Neural crest cell (in vitro differentiated cells): ENCODE data around the gene PVALEF. TPM values are rescaled to one million over a fixed set of nuclear protein-coding genes. Genes with fewer than 3 reads are reported as not detected.

Source experiments
- DNase-seq: peaks from one replicate; pipeline ENCODE4 v3.0.0; 2021; ENCODE audit warnings: low read depth, mixed read lengths, low spot score
- H3K27ac Mint-ChIP-seq: one replicate; pipeline ENCODE4 v1.8.0; 2021; ENCODE audit warnings: mild to moderate bottlenecking, mixed read lengths; ENCODE audit not compliant: unreplicated experiment
- H3K27me3 Mint-ChIP-seq: 2 replicates; pipeline ENCODE4 v1.8.0; 2021; ENCODE audit warnings: low read depth, mild to moderate bottlenecking, mixed read lengths
- H3K36me3 Mint-ChIP-seq: 2 replicates; pipeline ENCODE4 v1.8.0; 2021; ENCODE audit warnings: low read depth, mild to moderate bottlenecking, mixed read lengths
- H3K4me1 Mint-ChIP-seq: 2 replicates; pipeline ENCODE4 v1.8.0; 2021; ENCODE audit warnings: mixed read lengths
- H3K4me3 Mint-ChIP-seq: one replicate; pipeline ENCODE4 v1.8.0; 2021; ENCODE audit warnings: mild to moderate bottlenecking, mixed read lengths
- H3K9me3 Mint-ChIP-seq: 2 replicates; pipeline ENCODE4 v1.8.0; 2021; ENCODE audit warnings: mixed read lengths
- CTCF ChIP-seq: fragments of 200-600 bp; sonication (generic); conservative IDR thresholded peaks from 2 replicates; pipeline ENCODE4 v1.5.0; 2021; ENCODE audit warnings: antibody characterized with exemption, mild to moderate bottlenecking
- total RNA-seq: library from RNA; stranded (reverse); gene quantifications from 2 replicates; pipeline ENCODE4 v1.2.1, GENCODE V29; 2021

The PVALEF gene
- total RNA-seq, 1 donor from 2014 or later, result not detected

GRCh38 chr17:81130385-81131361, 34.6 kb upstream of the PVALEF start:
- no peaks in the 10 kb centered on the region for H3K36me3 Mint-ChIP-seq
- no peaks in the 10 kb centered on the region for H3K27me3 Mint-ChIP-seq
- no peaks in the 10 kb centered on the region for H3K9me3 Mint-ChIP-seq
- no peak overlapping the region for H3K4me3 Mint-ChIP-seq
- H3K4me1 Mint-ChIP-seq, result peaks cover 4% of the 10 kb centered on the region
- H3K27ac Mint-ChIP-seq, result peak overlapping the region; percentile 43
- no peak for TF ChIP-seq CTCF
- DNase-seq, result peak; percentile 55

GRCh38 chr17:81131486-81132196, 33.7 kb upstream of the PVALEF start:
- Mint-ChIP-seq H3K27me3 (no peaks in the 10 kb centered on the region), H3K36me3 (no peaks in the 10 kb centered on the region), H3K27ac (no peak overlapping the region), H3K9me3 (no peaks in the 10 kb centered on the region), H3K4me1 (peaks cover 4% of the 10 kb centered on the region), H3K4me3 (peak overlapping the region; percentile 23)
- DNase-seq, result no peak
- no peak for TF ChIP-seq CTCF

GRCh38 chr17:81132197-81132540, 33.1 kb upstream of the PVALEF start:
- DNase-seq, result no peak
- H3K4me1 Mint-ChIP-seq, result peaks cover 4% of the 10 kb centered on the region
- H3K27me3 Mint-ChIP-seq, result no peaks in the 10 kb centered on the region
- no peak overlapping the region for H3K27ac Mint-ChIP-seq
- H3K9me3 Mint-ChIP-seq, result no peaks in the 10 kb centered on the region
- H3K36me3 Mint-ChIP-seq, result no peaks in the 10 kb centered on the region
- H3K4me3 Mint-ChIP-seq, result no peak overlapping the region
- no peak for TF ChIP-seq CTCF

- no peak for TF ChIP-seq CTCF
- Mint-ChIP-seq H3K4me3 (no peak overlapping the region), H3K27ac (no peak overlapping the region), H3K27me3 (no peaks in the 10 kb centered on the region), H3K4me1 (peaks cover 4% of the 10 kb centered on the region), H3K9me3 (peaks cover 2% of the 10 kb centered on the region), H3K36me3 (no peaks in the 10 kb centered on the region)
- DNase-seq, result no peak
Measured at GRCh38 chr17:81132770-81133723, 32.3 kb upstream of the PVALEF start.
